Epithelial cell of prostate (primary cell): ENCODE results near the gene TFB2M.

Experiments
- DNase-seq: peaks from one replicate; pipeline ENCODE4 v3.0.0-alpha.2; 2011; ENCODE audit warnings: low read depth, low spot score
- H3K27ac ChIP-seq: fragments of 450-650 bp; 2 replicates; pipeline ENCODE4 v1.5.1; 2017; ENCODE audit warnings: mild to moderate bottlenecking

TFB2M gene

GRCh38 chr1:246518456-246519205 is 47.4 kb downstream of the TFB2M start:
- H3K27ac ChIP-seq = no peak overlapping the region
- DNase-seq = no peak

GRCh38 chr1:246517391-246517790 is 48.7 kb downstream of the TFB2M start:
- DNase-seq = no peak
- H3K27ac ChIP-seq = no peak overlapping the region

GRCh38 chr1:246516126-246516525 is 49.9 kb downstream of the TFB2M start:
- no peak overlapping the region for H3K27ac ChIP-seq
- no peak for DNase-seq

- DNase-seq = no peak
- no peak overlapping the region for H3K27ac ChIP-seq
Measured at GRCh38 chr1:246515390-246516005, 50.6 kb downstream of the TFB2M start.

GRCh38 chr1:246513619-246514343 is 52.3 kb downstream of the TFB2M start:
- no peak for DNase-seq
- H3K27ac ChIP-seq = no peak overlapping the region

- no peak for DNase-seq
- H3K27ac ChIP-seq = no peak overlapping the region
Measured at GRCh38 chr1:246513041-246513440, 53.0 kb downstream of the TFB2M start.

- H3K27ac ChIP-seq = no peak overlapping the region
Measured at GRCh38 chr1:246512635-246513034, 53.4 kb downstream of the TFB2M start.

GRCh38 chr1:246512230-246512629 is 53.8 kb downstream of the TFB2M start:
- no peak for DNase-seq
- no peak overlapping the region for H3K27ac ChIP-seq

More at GRCh38 chr1:246512635-246513034, 53.4 kb downstream of the TFB2M start:
- DNase-seq = no peak

- DNase-seq = no peak
Measured at GRCh38 chr1:246511203-246511602, 54.9 kb downstream of the TFB2M start.

GRCh38 chr1:246510147-246511030 is 55.7 kb downstream of the TFB2M start:
- no peak for DNase-seq
- H3K27ac ChIP-seq = no peak overlapping the region

More at GRCh38 chr1:246511203-246511602, 54.9 kb downstream of the TFB2M start:
- no peak overlapping the region for H3K27ac ChIP-seq

- no peak for DNase-seq
- H3K27ac ChIP-seq = no peak overlapping the region
Measured at GRCh38 chr1:246508897-246509688, 57.0 kb downstream of the TFB2M start.

- no peak for DNase-seq
- H3K27ac ChIP-seq = no peak within 1 kb of the TSS
Measured at GRCh38 chr1:246506674-246507481, 59.2 kb downstream of the TFB2M start, which contains the start of gene SMYD3. TSS of gene SMYD3 (minus strand) at chr1:246507279.

- DNase-seq = no peak
- H3K27ac ChIP-seq = no peak overlapping the region
Measured at GRCh38 chr1:246506367-246506673, 59.7 kb downstream of the TFB2M start.

GRCh38 chr1:246503341-246503740 is 62.7 kb downstream of the TFB2M start:
- peak; percentile 81 for DNase-seq
- peak overlapping the region; percentile 74 for H3K27ac ChIP-seq

GRCh38 chr1:246497331-246497915 is 68.6 kb downstream of the TFB2M start:
- DNase-seq = no peak
- H3K27ac ChIP-seq = no peak overlapping the region

GRCh38 chr1:246492611-246493245 is 73.3 kb downstream of the TFB2M start:
- DNase-seq = no peak
- H3K27ac ChIP-seq = no peak overlapping the region

GRCh38 chr1:246491551-246492053 is 74.5 kb downstream of the TFB2M start:
- no peak for DNase-seq

More at GRCh38 chr1:246491551-246492053, 74.5 kb downstream of the TFB2M start:
- no peak overlapping the region for H3K27ac ChIP-seq
